GM12864 (cell line): ENCODE results near the gene RYR2.

Source experiments
- DNase-seq: peaks from one replicate; pipeline ENCODE4 v3.0.0-alpha.2; 2011; ENCODE audit warnings: low read depth
- H3K4me3 ChIP-seq: 2 replicates; pipeline ENCODE4 v1.5.1; 2011; ENCODE audit warnings: mild to moderate bottlenecking, low read depth, low read length, control low read depth
- TF ChIP-seq, protein P1 (sequence below): IDR thresholded peaks from 2 replicates; pipeline ENCODE4 v1.5.1; 2011; ENCODE audit warnings: low read depth, mild to moderate bottlenecking, moderate library complexity, low read length, control low read depth, inconsistent platforms; ENCODE audit errors: missing control alignments

RYR2 gene

DNA sequence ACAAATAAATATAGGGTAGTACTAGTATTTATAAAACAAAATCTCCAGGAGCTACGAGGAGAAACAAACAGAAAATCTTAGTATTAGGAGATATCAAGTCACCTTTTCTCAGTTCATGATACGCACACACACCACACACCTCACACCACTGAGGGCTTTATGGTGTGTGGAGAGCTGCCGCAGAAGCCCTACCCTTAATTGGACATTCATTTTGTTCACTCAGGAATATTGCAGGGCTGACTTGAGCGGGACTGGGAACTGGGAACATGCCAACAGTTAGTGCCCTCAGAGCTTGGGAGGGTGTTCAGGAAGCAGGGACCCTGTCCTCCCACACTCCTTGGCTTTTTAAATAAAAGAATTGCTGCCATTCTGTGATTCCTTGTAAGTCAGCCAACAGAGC lies 386.8 kb downstream of the RYR2 start:
- no peak overlapping the region for H3K4me3 ChIP-seq
- DNase-seq: no peak
- TF ChIP-seq, protein P1, sequence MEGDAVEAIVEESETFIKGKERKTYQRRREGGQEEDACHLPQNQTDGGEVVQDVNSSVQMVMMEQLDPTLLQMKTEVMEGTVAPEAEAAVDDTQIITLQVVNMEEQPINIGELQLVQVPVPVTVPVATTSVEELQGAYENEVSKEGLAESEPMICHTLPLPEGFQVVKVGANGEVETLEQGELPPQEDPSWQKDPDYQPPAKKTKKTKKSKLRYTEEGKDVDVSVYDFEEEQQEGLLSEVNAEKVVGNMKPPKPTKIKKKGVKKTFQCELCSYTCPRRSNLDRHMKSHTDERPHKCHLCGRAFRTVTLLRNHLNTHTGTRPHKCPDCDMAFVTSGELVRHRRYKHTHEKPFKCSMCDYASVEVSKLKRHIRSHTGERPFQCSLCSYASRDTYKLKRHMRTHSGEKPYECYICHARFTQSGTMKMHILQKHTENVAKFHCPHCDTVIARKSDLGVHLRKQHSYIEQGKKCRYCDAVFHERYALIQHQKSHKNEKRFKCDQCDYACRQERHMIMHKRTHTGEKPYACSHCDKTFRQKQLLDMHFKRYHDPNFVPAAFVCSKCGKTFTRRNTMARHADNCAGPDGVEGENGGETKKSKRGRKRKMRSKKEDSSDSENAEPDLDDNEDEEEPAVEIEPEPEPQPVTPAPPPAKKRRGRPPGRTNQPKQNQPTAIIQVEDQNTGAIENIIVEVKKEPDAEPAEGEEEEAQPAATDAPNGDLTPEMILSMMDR: no peak

DNA sequence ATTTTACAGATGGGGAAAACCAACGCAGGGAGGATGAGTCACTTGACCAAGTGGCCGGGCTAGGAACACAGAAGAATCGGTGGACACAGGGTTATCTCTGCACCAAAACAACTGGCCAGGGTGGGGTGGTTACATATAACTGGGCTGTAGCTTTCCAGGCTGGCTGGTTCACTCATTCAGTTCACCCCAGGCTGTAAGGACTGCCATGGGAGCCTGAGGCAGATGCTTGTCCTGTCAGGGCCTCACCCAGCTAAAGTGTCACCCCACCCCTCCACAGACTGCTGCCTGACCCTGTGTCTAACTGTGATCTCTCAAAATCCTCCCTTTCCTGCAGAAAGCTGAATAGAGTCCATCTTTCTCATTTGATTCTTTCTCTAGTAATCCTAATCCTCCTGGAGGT lies 387.3 kb downstream of the RYR2 start:
- no peak for DNase-seq
- TF ChIP-seq, protein P1: no peak
- H3K4me3 ChIP-seq: no peak overlapping the region

DNA sequence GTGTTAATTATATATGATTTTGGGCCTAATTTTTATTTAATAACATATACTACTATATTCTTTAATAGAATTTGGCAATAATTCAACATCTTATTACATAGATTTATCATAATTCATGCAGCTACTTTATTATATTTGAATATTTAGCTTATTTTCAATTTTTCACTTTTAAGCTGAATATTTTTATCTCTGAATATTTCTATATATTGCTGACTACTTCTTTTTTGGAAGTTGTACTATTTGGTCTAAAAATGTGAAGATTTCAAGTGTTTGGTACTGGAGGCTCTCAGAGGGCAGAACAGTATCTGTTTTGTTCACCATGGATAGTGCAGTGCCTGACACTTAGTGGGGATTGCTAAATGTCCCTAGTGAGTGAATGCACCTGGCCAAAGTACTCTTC lies 389.5 kb downstream of the RYR2 start:
- no peak for DNase-seq
- TF ChIP-seq, protein P1: no peak
- H3K4me3 ChIP-seq: no peak overlapping the region

DNA sequence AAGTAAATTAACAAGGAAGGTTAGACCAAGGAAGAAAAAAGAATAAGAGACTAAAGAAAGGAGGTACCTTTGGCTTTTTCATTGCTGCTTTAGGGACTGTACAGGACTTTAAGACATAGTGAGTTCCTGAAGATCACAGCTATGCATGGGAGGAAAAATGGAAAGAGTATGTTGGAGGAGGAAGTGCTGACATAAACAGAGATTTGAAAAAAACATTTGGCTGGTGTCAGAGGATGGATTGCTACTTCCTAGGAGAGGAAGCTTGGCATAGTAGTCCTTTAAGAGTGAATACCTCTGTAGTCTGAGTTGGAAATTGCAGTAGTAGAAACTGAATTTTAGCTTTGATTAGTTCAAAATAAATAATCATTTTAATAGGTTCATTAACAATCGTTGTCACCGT lies 398.4 kb downstream of the RYR2 start:
- no peak overlapping the region for H3K4me3 ChIP-seq
- TF ChIP-seq, protein P1: no peak
- no peak for DNase-seq

GRCh38 chr1:237444120-237444790 lies 402.3 kb downstream of the RYR2 start:
- TF ChIP-seq, protein P1: no peak
- H3K4me3 ChIP-seq: no peak overlapping the region
- no peak for DNase-seq

DNA sequence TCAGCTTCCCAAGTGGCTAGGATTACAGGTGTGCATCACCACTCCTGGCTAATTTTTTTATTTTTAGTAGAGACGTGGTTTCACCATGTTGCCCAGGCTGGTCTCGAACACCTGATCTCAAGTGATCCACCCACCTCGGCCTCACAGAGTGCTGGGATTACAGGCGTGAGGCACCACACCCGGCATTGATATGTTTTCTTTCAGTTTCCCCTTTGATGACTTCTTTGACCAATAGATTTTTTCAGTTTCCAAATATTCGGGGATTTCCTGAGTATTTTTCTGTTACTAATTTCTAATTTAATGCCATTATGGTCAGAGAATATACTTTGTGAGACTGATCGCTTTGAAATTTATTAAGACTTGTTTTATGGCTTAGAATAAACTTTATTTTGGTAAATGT lies 406.1 kb downstream of the RYR2 start:
- TF ChIP-seq, protein P1: no peak
- H3K4me3 ChIP-seq: no peak overlapping the region
- no peak for DNase-seq

GRCh38 chr1:237457573-237457972 lies 415.6 kb downstream of the RYR2 start:
- no peak for DNase-seq
- TF ChIP-seq, protein P1: no peak
- no peak overlapping the region for H3K4me3 ChIP-seq
